Tibial artery (tissue), 4 donors: ENCODE data around the gene RPTOR.

Experiments
- DNase-seq, 2 donors: peaks; one replicate each; pipeline ENCODE4 v3.0.0-alpha.2; 2019
- H3K27ac ChIP-seq, 2 donors: fragments of 200-600 bp; sonication (generic) in 1 of 2; 1 replicate in 1 of 2; 2 replicates in 1 of 2; pipeline ENCODE4 v1.5.1; 2018 to 2019; ENCODE audit warnings: mild to moderate bottlenecking in 1 of 2
- H3K27me3 ChIP-seq, 2 donors: fragments of 200-600 bp; sonication (generic) in 1 of 2; one replicate each; pipeline versions ENCODE4 v1.5.1 to v1.6.0; 2016 to 2019
- H3K36me3 ChIP-seq, 3 donors: fragments of 200-600 bp; sonication (generic) in 2 of 3; one replicate each; pipeline ENCODE4 v1.5.1; 2016 to 2019; ENCODE audit warnings: mild to moderate bottlenecking in 2 of 3
- H3K4me1 ChIP-seq, 4 donors: fragments of 200-600 bp; sonication (generic) in 2 of 4; 1 replicate in 3 of 4; 2 replicates in 1 of 4; pipeline ENCODE4 v1.5.1; 2016 to 2019
- H3K4me3 ChIP-seq, 2 donors: fragments of 200-600 bp; sonication (generic) in 1 of 2; 1 replicate in 1 of 2; 2 replicates in 1 of 2; pipeline ENCODE4 v1.5.1; 2018 to 2019; ENCODE audit warnings: mild to moderate bottlenecking in 2 of 2
- H3K9me3 ChIP-seq, 3 donors: fragments of 200-600 bp; sonication (generic) in 1 of 3; one replicate each; pipeline ENCODE4 v1.5.1; 2016 to 2019
- intact Hi-C: fragments of 100-400 bp; cut with DNase I; formaldehyde crosslinking; loops from one replicate; pipeline ENCODE4 v1.15.0; 2023; ENCODE audit warnings: low total_unique reads
- TF ChIP-seq, protein P1 (sequence below), 2 experiments: fragments of 200-600 bp in 1 of 2; fragments of 450-650 bp in 1 of 2; IDR thresholded peaks; one replicate each; pipeline ENCODE4 v1.5.1; 2017 to 2019; ENCODE audit warnings: antibody characterized with exemption in 2 of 2, mild to moderate bottlenecking in 1 of 2, moderate library complexity in 1 of 2

RPTOR gene

GRCh38 chr17:80516171-80516932, 28.3 kb upstream of the RPTOR start:
- no peak for DNase-seq
- TF ChIP-seq, protein P1, sequence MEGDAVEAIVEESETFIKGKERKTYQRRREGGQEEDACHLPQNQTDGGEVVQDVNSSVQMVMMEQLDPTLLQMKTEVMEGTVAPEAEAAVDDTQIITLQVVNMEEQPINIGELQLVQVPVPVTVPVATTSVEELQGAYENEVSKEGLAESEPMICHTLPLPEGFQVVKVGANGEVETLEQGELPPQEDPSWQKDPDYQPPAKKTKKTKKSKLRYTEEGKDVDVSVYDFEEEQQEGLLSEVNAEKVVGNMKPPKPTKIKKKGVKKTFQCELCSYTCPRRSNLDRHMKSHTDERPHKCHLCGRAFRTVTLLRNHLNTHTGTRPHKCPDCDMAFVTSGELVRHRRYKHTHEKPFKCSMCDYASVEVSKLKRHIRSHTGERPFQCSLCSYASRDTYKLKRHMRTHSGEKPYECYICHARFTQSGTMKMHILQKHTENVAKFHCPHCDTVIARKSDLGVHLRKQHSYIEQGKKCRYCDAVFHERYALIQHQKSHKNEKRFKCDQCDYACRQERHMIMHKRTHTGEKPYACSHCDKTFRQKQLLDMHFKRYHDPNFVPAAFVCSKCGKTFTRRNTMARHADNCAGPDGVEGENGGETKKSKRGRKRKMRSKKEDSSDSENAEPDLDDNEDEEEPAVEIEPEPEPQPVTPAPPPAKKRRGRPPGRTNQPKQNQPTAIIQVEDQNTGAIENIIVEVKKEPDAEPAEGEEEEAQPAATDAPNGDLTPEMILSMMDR (IDR thresholded peaks at IDR 0.05): no peak
- Histone ChIP-seq H3K27ac (no peak overlapping the region), H3K4me3 (no peak overlapping the region), H3K9me3 (no peaks in the 10 kb centered on the region), H3K4me1 (peaks cover 0 to 8% (median 0%) of the 10 kb centered on the region in 4 donors), H3K36me3 (no peaks in the 10 kb centered on the region), H3K27me3 (peaks cover 0 to 54% of the 10 kb centered on the region in 2 donors)
- intact Hi-C loops: no loop called here

DNA sequence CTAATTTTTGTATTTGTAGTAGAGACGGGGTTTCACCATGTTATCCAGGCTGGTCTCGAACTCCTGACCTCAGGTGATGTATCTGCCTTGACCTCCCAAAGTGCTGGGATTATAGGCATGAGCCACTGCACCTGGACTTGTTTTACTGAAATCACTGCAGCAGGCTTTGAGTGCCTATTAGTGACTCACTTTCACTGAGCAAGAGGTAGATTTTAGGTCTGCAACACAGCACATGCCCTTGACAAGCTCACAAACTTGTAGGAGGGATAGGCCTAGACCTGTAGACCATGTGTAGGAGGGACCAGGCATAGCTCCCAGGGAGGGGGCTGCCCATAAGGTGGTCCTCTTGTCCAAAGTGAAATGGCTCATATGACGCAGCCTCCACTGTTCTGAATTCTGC, 27.0 kb upstream of the RPTOR start:
- peaks cover 0 to 52% of the 10 kb centered on the region in 2 donors for H3K27me3 ChIP-seq
- TF ChIP-seq, protein P1 (IDR thresholded peaks at IDR 0.05): no peak
- H3K36me3 ChIP-seq: no peaks in the 10 kb centered on the region
- no peak overlapping the region for H3K27ac ChIP-seq
- H3K4me1 ChIP-seq: peaks cover 0 to 8% (median 0%) of the 10 kb centered on the region in 4 donors
- DNase-seq: no peak
- H3K4me3 ChIP-seq: no peak overlapping the region
- intact Hi-C loops: no loop called here
- H3K9me3 ChIP-seq: no peaks in the 10 kb centered on the region

GRCh38 chr17:80518392-80518791, 26.2 kb upstream of the RPTOR start:
- intact Hi-C loops: no loop called here
- peaks cover 0 to 51% of the 10 kb centered on the region in 2 donors for H3K27me3 ChIP-seq
- TF ChIP-seq, protein P1 (IDR thresholded peaks at IDR 0.05): no peak
- no peak overlapping the region for H3K4me3 ChIP-seq
- H3K9me3 ChIP-seq: no peaks in the 10 kb centered on the region
- peaks cover 0 to 8% (median 0%) of the 10 kb centered on the region in 4 donors for H3K4me1 ChIP-seq
- DNase-seq: no peak
- H3K27ac ChIP-seq: no peak overlapping the region
- no peaks in the 10 kb centered on the region for H3K36me3 ChIP-seq

GRCh38 chr17:80519091-80519781, 25.4 kb upstream of the RPTOR start:
- no peak for DNase-seq

GRCh38 chr17:80520810-80521455, 23.7 kb upstream of the RPTOR start:
- DNase-seq: no peak
- TF ChIP-seq, protein P1 (IDR thresholded peaks at IDR 0.05): no peak
- Histone ChIP-seq H3K27me3 (peaks cover 0 to 59% of the 10 kb centered on the region in 2 donors), H3K4me1 (no peaks in the 10 kb centered on the region), H3K9me3 (no peaks in the 10 kb centered on the region), H3K27ac (no peak overlapping the region), H3K4me3 (no peak overlapping the region), H3K36me3 (no peaks in the 10 kb centered on the region)
- intact Hi-C loops: no loop called here

More at GRCh38 chr17:80519091-80519781, 25.4 kb upstream of the RPTOR start:
- Histone ChIP-seq H3K4me3 (no peak overlapping the region), H3K27ac (no peak overlapping the region), H3K36me3 (no peaks in the 10 kb centered on the region), H3K9me3 (no peaks in the 10 kb centered on the region), H3K27me3 (peaks cover 0 to 47% of the 10 kb centered on the region in 2 donors), H3K4me1 (peaks cover 0 to under 1% (median 0%) of the 10 kb centered on the region in 4 donors)
- intact Hi-C loops: no loop called here
- TF ChIP-seq, protein P1 (IDR thresholded peaks at IDR 0.05): no peak
